GM19468 (cell line): ENCODE measurements around the gene CDK12.

Experiments
- ATAC-seq: cut with Tn5 transposase; IDR thresholded peaks from one replicate; pipeline ENCODE4 v1.9.1; 2021; ENCODE audit warnings: mild to moderate bottlenecking, moderate library complexity, moderate number of reproducible peaks; ENCODE audit not compliant: unreplicated experiment; ENCODE audit errors: extremely low read depth

The CDK12 gene

GRCh38 chr17:39547713-39548478 is 86.6 kb downstream of the CDK12 start:
- no peak for ATAC-seq

GRCh38 chr17:39548494-39549225 is 87.4 kb downstream of the CDK12 start:
- ATAC-seq = no peak

- ATAC-seq = no peak
Observed at GRCh38 chr17:39549747-39550573, 88.7 kb downstream of the CDK12 start.

DNA sequence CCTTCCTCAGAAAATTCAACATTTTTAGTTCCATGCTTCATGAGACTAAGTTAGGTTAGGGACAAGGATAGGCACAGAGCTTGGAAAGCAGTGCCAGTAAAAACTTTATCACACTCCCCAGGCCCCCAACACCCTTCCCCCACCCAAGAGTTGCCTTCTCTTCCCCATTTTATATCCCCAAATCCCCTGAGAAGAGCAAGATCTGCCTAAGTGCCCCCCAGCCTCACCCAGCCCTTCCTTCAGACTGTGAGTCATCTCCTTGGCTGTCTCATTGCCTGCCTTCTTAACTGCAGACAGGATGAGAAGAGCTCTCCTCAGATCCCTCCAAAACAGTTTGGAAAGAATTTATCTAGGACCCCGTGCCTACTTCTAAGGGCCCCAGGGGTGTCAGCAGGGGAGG is 90.6 kb downstream of the CDK12 start:
- no peak for ATAC-seq

- no peak for ATAC-seq
Observed at GRCh38 chr17:39553341-39553945, 92.2 kb downstream of the CDK12 start.

DNA sequence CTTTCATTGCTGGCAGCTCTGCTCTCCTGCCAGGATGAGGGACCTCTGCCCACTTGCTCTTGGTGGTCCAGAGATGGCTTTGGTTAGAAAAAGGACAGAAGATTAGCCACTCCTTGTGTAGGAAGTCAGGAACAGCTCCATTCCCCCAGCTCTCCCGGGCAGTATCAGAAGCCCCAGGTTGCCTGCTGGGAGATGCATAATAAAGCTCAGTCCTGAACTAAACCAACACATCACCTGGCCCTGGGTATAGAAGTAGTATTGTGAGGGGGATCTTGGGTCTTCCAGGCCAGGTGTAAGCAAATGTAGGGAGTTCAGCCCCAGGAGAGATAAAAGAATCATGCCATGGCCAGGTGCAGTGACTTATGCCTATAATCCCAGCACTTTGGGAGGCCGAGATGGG is 94.1 kb downstream of the CDK12 start:
- no peak for ATAC-seq

DNA sequence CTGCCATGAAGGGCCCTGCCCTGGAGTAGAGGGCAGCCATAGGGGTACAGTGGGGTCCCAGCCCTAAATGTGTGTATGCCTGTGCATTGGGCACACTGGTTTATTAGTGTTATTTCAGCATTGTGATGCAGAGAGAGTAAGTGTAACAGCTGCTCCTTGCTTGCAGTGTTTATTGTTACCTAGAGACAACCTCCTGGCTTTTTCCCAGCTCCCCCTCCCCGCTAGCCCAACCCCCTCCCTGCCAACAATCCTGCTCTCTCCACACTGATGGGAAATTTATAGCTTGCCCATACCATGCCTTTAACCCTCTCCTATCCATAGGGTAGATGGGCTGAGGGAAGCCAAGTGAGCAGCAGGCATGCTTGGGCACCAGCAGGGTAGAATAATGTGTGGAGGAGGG is 95.1 kb downstream of the CDK12 start:
- no peak for ATAC-seq

DNA sequence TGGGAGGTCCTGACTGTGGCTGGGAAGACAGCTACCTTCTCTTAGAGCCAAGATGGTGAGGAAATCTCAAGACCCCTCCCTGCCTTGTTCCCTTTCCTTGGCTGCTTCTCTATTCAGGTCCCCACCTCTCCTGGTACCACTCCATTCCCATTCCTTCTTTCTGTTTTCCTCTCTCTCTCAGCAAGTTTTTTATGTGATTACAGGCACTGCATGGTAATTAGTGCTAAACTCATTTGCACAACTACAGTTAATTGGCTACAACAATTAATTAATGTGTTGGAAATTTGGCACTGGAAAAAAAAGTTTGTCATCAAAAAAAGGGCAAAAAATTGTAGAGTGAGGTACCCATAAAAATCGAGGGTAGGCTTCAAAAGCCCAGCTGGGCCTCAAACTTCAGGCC is 101.1 kb downstream of the CDK12 start:
- ATAC-seq = no peak

DNA sequence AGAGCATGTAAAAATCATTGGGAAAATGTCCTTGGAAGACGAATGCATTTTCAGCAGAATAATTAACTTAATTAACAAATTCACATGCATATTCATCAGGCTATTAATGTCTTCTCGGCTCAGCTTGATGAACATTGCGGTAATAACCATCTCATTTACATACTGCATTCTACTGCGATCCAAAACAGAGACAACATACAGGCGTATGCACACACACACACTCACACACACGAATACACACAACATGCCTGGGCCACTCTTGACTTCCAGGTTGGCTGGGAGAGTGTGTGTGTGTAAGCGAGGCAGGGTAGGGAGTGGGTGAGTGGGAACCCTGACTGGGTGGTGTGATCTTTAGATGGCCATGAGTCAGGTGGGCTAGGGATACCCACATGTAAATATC is 101.7 kb downstream of the CDK12 start:
- no peak for ATAC-seq

- no peak for ATAC-seq
Observed at GRCh38 chr17:39563476-39563875, 102.2 kb downstream of the CDK12 start.

GRCh38 chr17:39564211-39564848 is 103.0 kb downstream of the CDK12 start:
- ATAC-seq = no peak

- no peak for ATAC-seq
Observed at GRCh38 chr17:39566094-39566850, 105.0 kb downstream of the CDK12 start.

GRCh38 chr17:39568702-39569101 is 107.4 kb downstream of the CDK12 start:
- no peak for ATAC-seq

- ATAC-seq = no peak
Observed at GRCh38 chr17:39569126-39569525, 107.8 kb downstream of the CDK12 start.

- ATAC-seq = no peak
Observed at GRCh38 chr17:39572121-39572520, 110.8 kb downstream of the CDK12 start.

DNA sequence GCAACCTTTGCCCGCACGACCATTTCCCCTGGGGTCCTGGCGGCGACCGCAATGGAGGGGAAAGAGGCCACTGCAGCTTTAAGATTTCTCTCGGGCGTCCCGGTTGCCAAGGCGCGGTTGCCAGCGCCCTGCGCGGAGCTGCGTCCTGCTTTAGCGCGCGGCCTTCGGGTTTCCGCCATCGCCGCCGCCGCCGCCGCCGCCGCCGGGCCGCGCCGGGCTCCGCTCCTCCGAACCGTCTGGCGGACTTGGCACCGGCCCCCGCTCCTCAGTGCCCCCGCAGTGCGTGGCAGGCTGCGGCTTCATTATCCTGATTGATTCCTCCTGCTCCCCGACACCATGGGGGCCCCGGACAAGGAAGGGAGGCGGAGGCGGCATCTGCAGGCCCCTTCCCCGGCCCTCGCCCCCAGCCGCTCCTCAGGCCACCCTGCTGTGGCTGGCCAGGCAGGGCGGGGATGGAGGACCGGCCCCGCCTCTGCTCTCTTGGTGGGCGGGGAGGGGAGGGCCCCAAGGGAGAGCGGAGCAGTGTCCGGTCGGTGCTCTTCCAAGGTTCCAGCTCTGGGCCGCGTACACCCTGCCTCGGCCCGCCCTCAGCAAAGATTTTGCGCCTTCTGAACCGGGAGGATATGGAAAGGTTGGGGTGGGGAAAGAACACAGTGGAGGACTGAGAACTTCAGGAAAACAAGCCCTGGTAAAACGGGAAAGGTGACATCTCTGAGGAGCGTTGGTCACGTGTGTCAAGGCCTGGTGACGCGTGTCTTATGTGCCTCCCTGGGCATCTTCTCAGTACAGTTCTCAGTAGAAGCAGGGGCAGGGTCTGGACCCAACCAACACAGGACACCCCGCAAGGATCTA is 112.4 kb downstream of the CDK12 start:
- ATAC-seq = no peak

DNA sequence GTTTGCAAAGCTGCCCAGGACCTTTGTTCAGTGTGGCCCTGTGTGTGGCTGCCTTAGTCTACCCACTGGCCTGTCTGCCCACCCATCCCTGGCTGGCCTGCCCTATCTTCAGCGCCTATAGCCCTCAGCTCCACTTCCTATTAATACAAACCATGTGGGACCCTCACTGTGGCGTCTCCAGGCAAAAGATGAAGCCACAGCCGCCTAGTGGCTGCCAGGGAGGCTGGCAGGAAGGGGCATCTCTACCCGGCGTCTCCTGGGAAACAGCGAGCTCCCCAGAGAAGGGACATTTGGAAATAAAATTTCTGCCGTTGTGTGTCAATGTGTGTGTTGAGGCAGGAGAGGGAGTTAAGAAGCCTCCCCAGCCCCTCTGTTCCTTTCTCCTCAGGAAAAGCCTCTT is 114.9 kb downstream of the CDK12 start:
- no peak for ATAC-seq

DNA sequence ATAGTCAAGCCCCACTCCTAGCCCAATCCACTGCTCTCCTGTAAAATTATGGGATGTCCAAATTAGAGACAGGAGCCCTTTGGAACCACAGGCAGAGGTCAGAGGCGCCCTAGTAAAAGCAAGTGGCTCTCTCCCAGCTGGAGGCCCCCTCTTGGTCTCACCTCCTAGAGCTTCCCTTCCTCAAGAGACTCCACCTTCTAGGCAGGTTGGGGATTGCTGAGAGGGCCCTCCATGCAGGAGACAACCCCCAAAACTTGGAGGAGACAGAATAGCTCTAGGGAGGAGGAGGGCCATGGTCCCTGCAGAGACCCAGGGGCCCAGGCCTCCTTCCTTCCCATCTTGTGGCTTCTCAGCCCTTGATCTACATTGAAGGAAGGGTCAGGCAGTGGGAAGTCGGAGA is 117.0 kb downstream of the CDK12 start:
- ATAC-seq = no peak
